HG03175 (cell line): ENCODE results near the gene IKZF1.
"Not testable (repeated sequence)": the region's sequence is repeated elsewhere in the genome, so short reads cannot be mapped to it uniquely, and the experiment has no call there.

ENCODE experiments used
- ATAC-seq: cut with Tn5 transposase; IDR thresholded peaks from one replicate; pipeline ENCODE4 v1.9.1; 2021; ENCODE audit warnings: mild to moderate bottlenecking, moderate library complexity; ENCODE audit not compliant: unreplicated experiment

Gene IKZF1

GRCh38 chr7:50332241-50333165 is 28.0 kb downstream of the IKZF1 start:
- no peak for ATAC-seq

DNA sequence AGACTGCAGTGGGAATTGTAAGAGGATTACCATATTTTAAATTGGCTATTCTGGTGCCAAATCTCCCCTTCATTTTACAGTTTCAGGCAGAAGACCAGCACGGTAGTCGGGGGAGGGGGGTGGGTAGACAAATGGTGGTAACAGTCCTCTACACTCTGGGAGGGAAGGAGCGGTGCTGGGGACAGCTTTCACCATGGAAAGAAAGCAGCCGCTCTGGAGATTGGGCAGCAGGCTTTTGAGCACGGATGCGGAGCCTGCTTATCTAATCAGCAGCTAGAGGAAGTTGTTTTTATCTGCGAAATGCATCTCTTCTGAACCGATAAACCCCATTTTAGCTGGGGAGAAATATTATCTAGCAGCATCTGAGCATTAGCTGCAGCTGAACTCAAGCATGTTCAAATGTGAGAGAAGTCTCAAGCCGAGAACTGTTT is 28.7 kb downstream of the IKZF1 start:
- no peak for ATAC-seq

DNA sequence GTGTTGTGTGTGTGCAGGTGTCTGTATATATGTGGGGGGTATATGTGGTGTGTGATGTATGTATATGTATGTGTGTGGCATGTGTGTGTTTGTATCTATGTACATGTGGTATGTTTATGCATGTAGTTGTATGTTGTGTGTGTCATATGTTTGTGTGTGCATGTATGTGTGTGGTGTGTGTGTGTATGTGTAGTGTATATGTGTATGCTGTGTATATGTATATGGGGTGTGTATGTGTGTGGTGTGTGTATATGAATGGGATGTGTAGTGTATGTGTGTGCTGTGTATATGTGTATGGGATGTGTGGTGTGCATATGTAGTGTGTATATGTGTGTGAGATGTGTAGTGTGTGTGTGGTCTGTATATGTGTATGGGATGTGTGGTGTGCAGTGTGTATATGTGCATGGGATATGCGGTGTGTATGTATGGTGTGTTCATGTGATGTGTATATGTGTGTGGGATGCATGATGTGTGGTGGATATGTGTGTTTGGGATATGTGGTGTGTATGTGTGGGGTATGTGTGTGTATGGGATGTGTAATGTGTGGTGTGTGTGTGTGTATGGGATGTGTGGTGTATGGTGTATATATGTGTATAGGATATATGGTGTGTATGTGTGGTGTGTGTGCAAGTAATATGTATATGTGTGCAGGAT is 30.0 kb downstream of the IKZF1 start:
- ATAC-seq, result no peak

DNA sequence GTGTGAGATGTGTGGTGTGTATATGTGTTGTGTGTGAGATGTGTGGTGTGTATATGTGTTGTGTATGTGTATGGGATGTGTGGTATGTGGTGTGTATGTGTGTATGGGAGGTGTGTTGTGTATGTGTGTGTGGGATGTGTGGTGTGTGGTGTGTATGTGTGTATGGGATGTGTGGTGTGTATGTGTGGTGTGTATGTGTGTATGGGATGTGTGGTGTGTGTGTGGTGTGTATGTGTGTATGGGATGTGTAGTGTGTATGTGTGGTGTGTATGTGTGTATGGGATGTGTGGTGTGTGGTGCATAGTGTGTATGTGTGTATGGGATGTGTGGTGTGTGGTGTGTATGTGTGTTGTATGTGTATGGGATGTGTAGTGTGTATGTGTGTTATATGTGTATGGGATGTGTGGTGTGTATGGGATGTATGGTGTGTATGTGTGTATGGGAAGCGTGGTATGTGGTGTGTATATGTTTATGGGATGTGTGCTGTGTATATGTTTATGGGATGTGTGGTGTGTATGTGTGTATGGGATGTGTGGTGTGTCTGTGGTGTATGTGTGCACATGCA is 30.8 kb downstream of the IKZF1 start:
- ATAC-seq, result no peak

- peak; percentile 26 for ATAC-seq
Observed at GRCh38 chr7:50335795-50336754, 31.6 kb downstream of the IKZF1 start.

DNA sequence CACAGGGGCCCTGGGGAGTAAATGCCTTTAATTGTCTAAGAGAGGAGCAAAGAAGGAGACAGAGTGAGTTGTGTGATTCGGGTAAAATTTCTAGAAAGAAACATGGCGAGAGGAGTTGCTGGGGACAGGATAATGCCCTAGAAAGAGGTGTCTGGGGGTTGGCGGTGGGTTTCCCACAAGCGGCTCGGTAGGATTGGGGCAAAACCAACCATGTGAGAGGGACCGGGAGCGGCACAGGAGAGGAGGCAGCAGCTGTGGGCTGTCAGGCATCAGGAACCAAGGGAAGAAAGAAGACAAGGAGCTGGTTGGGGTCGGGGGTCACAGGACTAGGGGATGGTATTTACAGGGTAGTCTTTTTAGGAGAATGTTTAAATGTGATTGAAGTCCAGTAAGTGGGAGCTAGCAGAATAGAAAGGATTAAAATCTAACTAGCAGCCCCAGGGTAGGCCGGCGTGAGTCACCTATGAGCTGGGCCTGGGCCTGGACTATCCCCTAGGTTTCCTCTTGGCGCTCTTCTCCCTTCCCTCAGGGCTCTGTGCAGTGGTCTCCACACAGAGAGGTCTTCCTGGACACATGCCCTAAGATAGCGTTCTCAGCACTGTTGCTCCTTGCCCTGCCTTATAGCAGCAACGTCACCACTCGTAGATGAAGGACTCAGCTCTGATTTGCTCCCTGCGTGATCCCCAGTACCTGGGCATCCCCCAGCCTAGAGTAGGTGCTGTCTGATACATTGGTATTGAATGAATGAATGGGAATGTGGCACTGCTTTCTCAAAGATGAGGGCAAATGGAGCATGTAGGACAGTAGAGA is 32.6 kb downstream of the IKZF1 start:
- no peak for ATAC-seq

DNA sequence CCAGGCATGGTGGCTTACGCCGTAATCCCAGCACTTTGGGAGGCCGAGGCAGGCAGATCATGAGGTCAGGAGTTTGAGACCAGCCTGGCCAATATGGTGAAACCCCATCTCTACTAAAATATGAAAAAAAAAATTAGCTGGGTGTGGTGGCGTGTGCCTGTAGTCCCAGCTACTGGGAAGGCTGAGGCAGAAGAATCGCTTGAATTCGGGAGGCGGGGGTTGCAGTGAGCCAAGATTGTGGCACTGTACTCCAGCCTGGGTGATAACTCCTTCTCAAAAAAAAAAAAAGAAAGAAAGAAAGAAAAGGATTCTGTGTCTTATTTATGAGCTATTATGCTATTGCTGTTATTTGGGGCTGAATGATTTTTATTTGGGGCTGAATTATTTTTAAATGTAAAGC is 35.0 kb downstream of the IKZF1 start:
- ATAC-seq, result not testable (repeated sequence)

GRCh38 chr7:50339990-50340500 is 35.5 kb downstream of the IKZF1 start:
- ATAC-seq, result no peak

DNA sequence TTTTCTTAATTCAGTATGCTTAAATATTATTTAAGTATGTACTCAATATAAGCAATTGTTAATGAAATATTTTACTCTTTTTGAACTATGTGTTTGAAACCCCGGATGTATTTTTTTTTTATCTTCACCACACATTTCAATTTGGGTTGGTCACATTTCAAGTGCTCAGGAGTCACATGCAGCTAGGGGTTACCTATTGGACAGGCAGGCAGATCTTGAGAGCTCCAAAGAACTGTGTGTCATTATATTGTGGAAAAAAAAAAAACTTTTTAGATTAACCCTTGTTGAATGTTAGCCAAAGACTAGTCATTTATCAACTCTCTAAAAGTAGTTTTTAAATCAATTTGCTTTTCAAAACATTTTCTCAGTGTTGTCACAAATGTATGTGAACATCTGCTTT is 37.2 kb downstream of the IKZF1 start:
- ATAC-seq, result no peak

GRCh38 chr7:50342616-50343114 is 38.1 kb downstream of the IKZF1 start:
- ATAC-seq, result no peak

DNA sequence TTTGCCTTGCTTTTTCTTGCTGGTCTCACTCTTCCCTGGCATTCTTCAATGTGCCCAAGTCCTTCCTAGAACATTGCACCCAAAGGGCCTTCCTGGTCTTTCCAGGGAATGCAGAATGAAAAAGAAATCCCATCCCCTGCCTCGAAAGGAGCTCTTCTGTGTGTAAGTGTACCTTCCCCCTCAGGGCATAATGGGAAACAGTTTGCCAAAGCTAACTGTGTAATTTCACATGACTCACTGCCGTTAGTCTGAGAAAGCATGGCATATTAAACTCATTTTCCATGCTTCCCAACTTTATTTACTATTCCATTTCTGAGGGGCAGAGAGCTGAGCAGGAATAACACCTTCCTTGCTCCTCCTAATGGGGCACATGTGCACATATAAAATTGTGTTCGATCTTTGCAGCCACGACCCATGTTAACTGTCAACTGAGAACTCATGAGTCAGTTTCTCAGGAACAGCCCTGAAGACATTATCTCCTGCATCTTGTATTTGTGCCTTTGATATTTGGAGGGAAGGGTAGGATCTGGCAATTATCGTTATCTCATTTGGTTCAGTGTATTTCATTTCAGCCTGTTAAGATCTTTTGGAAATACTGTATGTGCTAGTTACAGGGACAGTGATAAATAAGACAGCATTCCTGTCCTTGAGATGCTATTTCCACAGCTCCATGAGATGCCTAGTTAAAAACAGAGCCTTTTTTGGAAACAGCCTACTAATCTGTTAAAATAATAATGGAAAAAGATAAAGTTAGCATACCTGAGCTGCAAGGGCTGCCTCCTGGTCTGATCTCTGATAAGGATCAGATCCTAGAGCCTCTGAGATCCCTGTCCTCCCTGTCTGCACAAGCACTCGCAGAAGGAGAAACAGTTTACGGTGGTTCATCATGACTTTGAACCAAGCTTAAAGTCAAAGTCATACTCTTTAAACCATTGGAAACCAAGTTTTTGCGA is 42.3 kb downstream of the IKZF1 start:
- no peak for ATAC-seq

DNA sequence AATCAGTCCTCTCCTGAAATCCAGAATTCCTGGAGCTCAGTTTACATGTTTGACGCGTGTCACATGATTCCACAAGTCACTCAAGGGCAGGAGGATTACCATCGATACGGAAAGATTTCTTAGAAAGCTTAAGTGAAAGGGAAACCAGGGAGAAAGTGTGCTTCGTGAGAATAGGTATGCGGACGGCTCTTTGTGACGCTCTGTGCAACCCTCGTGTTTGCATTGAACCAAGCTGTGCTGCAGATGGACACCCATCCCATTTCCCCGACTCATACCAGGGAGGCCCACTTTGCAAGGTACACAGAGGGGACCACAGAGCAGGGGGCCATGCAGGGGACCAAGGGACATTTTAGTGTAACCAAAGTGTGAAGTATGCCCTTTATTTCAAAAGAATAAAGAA is 43.2 kb downstream of the IKZF1 start:
- ATAC-seq, result no peak

DNA sequence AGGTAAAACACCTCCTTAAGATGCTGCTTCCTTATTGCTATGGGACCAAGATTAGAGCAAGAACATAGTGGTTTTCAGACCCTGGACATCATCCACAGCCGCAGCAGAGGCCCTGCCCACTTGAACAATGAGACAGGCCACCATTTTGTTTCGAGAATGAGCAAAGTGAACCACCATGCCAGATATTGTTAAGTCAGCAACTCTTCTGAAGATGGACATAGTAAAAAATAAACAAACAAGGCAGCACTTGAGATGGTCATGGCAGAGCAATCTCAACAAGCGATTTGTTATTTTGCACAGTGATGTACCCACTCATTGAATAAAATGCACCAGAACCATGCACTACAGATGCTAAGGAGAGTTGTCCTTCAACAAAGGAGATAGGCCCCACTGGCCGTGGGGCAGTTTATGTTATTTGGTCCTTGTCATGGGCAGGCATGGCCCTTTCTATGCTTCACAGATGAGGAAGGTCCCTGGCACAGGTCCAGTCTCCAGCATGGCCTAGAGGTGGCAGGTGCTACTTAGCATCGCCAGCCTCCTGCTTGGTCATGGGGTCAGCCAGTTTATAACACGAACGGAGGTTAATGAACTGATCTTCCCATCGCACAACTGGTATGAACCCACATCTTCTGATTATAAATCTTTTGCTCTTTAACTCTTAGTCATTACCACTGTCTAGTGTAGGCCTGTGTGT is 44.1 kb downstream of the IKZF1 start:
- no peak for ATAC-seq

DNA sequence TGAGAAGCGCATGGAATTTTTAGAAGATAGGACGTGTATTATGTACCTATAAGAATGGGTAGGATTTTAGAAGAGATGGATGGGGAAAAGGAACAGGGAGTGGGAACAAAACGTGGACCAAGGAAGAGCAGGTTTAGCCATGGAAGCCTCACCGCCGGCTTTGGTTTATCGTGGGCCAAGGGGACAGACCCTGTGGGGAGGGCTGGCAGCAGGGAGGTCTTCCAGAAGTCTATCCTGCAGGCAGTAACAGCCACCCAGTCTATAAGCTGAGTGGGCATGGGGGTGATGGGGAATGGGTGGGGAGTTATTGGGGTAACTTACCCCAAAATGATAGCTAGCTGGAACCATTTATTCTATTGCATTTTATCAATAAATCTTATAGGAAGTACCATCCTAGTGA is 44.9 kb downstream of the IKZF1 start:
- no peak for ATAC-seq

GRCh38 chr7:50349963-50350944 is 45.7 kb downstream of the IKZF1 start:
- ATAC-seq, result peak; percentile 82

GRCh38 chr7:50351267-50351666 is 46.8 kb downstream of the IKZF1 start:
- no peak for ATAC-seq

DNA sequence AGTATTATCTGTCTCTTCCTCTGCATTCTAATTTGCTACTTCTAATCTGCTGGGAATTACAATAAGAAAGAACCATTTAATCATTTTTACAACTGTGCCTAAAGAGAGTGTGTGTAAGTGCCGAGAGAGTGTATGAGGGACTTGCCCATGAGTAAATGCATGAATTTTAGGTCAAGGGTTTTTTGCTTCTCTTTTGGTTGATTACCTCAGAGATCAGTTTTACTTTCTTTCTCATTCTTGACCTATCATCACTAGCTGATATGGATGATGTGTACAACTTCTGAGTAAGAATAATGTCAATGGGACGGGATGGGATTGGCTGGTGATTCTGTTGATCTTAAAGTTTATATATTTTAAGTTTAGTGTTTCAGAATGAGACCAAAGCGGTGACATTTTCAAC is 47.8 kb downstream of the IKZF1 start:
- ATAC-seq, result peak; percentile 78
